Stimulated activated CD8-positive, alpha-beta memory T cell treated with anti-CD3 and anti-CD28 coated beads, Interleukin-15, amount 100 ng/mL, for 24 hours (primary cell): ENCODE measurements around the gene EEF1AKMT2.

Experiments used
- DNase-seq: peaks from one replicate; pipeline ENCODE4 v3.0.0-alpha.2; 2020; ENCODE audit warnings: low read depth

The EEF1AKMT2 gene

GRCh38 chr10:124721330-124722045, 70.2 kb downstream of the EEF1AKMT2 start:
- no peak for DNase-seq

DNA sequence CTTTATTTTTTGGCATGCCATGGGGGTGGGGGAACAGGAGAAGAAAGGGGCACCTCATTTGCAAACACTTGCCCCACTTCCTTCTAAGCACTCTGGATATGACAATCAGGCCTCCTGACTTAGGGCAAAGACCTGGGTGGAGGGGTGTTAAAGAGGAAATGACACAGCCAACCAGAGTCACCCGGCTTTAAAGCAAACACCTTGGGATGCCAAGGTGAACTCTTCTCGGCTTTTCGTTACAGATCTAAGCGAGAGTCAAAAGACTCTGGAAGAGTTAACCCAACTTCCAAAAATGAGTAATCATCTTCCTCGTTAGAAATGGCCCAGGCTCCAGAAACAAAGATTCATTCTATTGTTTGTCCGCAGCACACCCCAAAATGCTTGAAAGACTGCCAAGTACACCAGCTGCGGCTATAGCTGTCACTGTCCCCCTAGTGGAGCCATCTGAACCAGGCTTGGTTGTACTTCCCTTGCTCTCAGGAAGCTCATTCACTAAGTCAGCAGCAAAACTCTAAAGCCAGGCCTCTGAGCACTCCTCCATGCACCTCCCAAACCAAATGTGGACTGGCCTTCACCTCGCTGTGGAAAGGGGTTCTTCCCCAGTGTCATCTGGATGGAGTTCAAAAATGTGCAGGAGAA, 72.4 kb downstream of the EEF1AKMT2 start:
- DNase-seq = no peak

DNA sequence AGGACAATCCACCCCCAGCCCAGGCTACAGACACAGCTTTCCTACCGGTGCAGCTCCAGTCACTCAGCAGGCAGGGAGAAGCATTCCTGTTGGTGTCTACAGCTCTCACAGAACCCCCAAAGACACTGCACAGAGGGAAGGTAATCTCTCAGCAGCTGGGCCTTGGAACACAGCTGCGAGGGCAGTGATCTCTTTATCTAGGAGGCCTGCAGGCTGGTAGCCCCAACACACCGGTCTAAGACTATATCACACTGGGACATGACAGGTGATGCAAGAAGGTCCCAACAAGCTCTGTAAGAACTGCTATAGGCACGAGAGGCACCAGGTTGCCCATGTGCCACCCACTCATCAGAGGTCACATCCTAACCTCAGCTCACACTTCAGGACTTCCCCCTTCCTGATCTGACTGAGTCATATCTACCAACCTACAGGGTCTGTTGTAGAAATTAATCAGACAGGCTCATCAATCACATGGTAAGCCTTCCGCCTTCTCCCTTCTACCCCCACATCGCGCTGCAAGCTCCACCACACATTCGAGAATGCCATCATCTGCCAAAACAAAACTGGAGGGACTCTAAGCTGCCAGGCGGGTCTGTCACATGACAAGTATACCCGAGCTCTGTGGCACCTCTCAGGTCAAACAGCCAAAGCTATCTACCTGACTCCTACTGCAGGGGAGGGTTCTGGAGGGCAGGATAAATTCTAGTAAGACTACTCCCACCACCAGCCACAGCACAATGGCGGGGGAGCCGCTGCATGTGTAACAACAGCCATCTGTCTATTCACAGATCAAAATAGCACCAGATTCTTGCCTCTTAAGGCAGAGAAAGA, 73.6 kb downstream of the EEF1AKMT2 start:
- DNase-seq = no peak

GRCh38 chr10:124717041-124717757, 74.5 kb downstream of the EEF1AKMT2 start:
- no peak for DNase-seq

DNA sequence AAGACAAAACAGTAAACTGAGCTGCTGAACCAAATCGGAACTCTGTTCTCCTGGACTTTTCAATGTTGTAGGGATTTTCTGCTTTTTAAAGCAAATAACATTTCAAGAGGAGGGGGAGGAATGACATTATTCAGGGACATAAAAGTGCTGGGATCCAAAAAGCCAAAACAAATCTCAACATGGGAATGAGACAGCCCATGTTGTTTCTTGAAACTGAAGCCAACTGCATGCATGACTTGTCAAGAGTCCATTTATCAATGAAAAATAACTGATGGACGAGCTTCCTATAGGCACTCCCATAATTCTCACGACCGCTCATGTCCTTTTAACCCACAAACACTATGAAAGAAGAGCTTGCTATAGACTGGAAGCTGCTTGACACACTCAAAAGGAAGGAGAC, 75.3 kb downstream of the EEF1AKMT2 start:
- no peak for DNase-seq

DNA sequence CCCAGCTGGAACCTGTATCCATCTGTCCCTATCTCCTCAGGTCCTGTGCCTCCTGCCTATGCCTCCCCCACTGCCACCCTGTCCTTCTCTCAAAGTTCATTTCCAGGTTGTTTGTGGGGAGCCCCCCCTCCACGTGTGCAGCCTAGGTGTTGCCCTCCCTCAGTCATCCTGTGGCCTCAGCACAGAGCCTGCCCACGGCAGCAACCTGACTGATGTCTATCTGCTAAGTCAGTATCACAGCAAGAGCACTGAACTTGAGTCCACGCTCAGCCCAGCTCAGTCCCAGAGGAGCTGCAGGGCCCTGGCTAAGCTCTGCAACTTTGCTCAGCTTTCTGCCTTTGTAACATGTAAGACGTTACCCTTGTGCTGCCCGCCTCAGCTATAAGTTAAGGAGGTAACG, 76.2 kb downstream of the EEF1AKMT2 start:
- no peak for DNase-seq

DNA sequence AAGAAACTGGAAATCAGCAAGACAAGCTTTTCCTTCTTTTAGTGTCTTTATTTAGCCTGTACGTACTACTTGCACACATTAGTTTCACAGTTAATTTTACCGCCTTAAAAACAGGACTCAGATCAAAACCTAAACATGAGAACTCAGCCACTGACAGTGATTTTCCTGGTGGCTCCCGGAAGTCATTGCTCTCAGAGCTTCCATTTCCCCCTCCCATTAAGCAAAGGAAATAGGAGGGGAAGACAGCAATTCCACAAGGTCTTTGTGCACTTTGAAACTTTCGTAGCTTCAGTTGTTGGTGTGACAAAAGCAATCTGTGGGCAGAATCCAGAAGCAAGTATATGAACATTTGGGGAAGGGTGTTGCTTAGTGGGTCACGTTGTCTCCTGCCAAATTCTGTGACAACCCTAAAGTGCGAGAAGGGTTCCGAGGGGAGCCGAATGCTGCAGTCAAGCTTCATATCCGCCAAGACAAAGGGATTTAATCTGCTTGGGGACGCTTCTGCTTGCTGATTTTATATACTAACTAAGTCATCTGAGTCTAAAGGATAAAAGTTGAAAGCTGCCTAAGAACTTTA, 77.9 kb downstream of the EEF1AKMT2 start:
- no peak for DNase-seq

GRCh38 chr10:124712704-124713407, 78.8 kb downstream of the EEF1AKMT2 start:
- no peak for DNase-seq

DNA sequence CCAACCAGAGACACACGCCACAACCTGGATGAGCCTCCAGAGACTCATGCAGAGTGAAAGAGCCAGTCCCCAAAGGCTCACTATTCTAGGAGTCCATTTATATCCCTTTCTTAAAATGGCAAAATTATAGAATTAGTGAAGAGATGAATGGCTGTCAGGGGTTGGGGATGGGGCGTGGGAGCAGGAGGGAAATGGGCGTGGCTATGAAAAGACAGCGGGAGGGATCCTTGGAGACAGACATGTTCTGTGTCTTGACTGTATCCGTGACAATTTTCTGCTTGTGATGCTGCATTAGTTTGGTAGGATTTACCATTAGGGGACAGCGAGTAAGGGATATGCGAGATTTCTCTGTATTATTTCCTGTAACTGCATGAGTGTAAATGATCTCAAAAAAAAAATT, 80.5 kb downstream of the EEF1AKMT2 start:
- no peak for DNase-seq

- DNase-seq = no peak
These were observed 81.3 kb downstream of the EEF1AKMT2 start for GRCh38 chr10:124710266-124710881.

GRCh38 chr10:124709861-124710260, 81.8 kb downstream of the EEF1AKMT2 start:
- no peak for DNase-seq

DNA sequence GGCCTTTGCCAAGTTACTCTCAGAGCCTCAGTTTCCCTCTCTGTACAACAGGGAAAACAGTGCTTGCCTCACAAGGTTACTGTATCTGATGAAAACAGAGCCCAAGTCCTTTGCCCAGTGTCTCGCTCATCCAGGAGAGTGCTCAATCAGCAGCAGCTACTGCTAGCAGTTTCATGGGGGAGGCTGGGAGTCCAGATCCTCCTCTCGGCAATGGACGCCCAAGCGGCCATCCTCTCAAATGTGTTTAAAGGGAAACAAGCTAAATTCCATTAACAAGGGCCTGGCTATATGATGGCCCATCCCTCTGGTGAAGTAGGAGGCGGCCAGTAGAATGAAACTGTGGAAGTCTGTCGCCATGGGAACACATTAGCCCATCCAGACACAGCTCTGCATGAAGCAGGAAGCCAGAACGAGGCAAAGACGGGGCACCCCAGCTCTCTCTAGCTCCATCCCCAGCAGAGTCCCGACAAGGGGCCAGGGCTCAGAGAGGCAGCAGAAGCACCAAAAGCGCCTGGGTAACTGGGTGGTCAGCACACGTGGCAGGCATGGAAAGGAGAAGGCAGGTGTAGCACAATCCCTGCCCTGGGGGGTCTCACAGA, 82.7 kb downstream of the EEF1AKMT2 start:
- DNase-seq = no peak

DNA sequence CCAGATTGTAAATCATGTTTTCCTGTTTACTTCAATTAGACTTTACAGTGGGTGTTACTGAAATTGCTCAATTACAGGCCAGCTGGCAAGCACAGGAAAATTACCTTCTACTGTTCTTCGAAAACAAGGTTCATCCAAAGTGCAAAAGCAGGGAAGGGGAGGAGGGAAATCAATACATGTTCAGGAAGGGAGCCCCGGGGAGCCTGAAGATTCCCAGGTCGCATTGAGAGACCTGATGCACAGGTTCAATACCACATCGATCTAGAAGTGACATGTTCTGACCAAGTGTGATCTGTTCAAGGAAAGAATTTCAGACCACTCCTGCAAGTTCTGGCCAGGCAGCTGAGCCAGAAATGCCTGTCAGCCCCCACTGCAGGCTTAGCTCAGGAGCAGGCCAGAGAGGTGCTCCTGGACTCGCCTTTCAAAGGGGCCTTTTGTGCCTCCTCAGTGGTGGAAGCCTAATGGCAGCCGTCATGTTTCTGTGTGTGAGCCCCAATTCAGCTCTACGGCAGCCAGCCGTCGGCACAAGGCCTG, 83.4 kb downstream of the EEF1AKMT2 start:
- no peak for DNase-seq
